RPMI8226 (cell line): ENCODE results near the gene KRT12.
A peak's percentile ranks its signal among the peaks of the same experiment; 100 is the strongest.

Experiments
- DNase-seq: peaks from one replicate; pipeline ENCODE4 v3.0.0-alpha.2; 2015

The KRT12 gene

GRCh38 chr17:40866838-40867237 lies at the start of gene KRT12:
Gene KRT12, minus strand, starts transcription at chr17:40867223. Its CDS starts 37 bp downstream, at chr17:40867186.
- no peak for DNase-seq

- DNase-seq: no peak
Measured at GRCh38 chr17:40916366-40916765, 49.3 kb upstream of the KRT12 start.

- DNase-seq: no peak
Measured at GRCh38 chr17:40915721-40916256, 48.8 kb upstream of the KRT12 start.

- no peak for DNase-seq
Measured at GRCh38 chr17:40915199-40915661, 48.2 kb upstream of the KRT12 start.

- no peak for DNase-seq
Measured at GRCh38 chr17:40914075-40914855, 47.2 kb upstream of the KRT12 start.

GRCh38 chr17:40912486-40913210 lies 45.6 kb upstream of the KRT12 start:
- no peak for DNase-seq

- peak; percentile 56 for DNase-seq
Measured at GRCh38 chr17:40910441-40910841, 43.4 kb upstream of the KRT12 start.

- DNase-seq: no peak
Measured at GRCh38 chr17:40909755-40910154, 42.7 kb upstream of the KRT12 start.

- DNase-seq: peak; percentile 88
Measured at GRCh38 chr17:40909351-40909750, 42.3 kb upstream of the KRT12 start.

- DNase-seq: no peak
Measured at GRCh38 chr17:40906613-40907012, 39.6 kb upstream of the KRT12 start.

GRCh38 chr17:40905370-40905769 lies 38.3 kb upstream of the KRT12 start:
- DNase-seq: no peak

GRCh38 chr17:40903129-40903847 lies 36.3 kb upstream of the KRT12 start:
- DNase-seq: no peak

- DNase-seq: no peak
Measured at GRCh38 chr17:40902498-40902897, 35.5 kb upstream of the KRT12 start.

GRCh38 chr17:40901981-40902474 lies 35.0 kb upstream of the KRT12 start:
- DNase-seq: no peak

- no peak for DNase-seq
Measured at GRCh38 chr17:40900809-40901356, 33.9 kb upstream of the KRT12 start.

GRCh38 chr17:40896916-40897455 lies 30.0 kb upstream of the KRT12 start:
- DNase-seq: no peak

GRCh38 chr17:40895106-40895730 lies 28.2 kb upstream of the KRT12 start:
- peak; percentile 26 for DNase-seq

GRCh38 chr17:40888196-40888720 lies 21.2 kb upstream of the KRT12 start:
- DNase-seq: no peak

- no peak for DNase-seq
Measured at GRCh38 chr17:40886090-40886489, 19.1 kb upstream of the KRT12 start.

GRCh38 chr17:40884708-40885512 lies 17.9 kb upstream of the KRT12 start, which contains the start of gene KRT20:
Gene KRT20, minus strand, starts transcription at chr17:40885242. Its CDS starts 57 bp downstream, at chr17:40885185.
- DNase-seq: peak; percentile 23
